SJCRH30 (cell line): ENCODE data around the gene LY6G6C. TPM values are rescaled to one million over a fixed set of nuclear protein-coding genes. Genes with fewer than 3 reads are reported as not detected.
A peak's percentile ranks its signal among the peaks of the same experiment; 100 is the strongest.

Experiments used
- DNase-seq, 2 experiments: peaks; one replicate each; pipeline ENCODE4 v3.0.0-alpha.2; 2015 to 2020
- H3K27ac ChIP-seq: fragments of 250-450 bp; sonication (Bioruptor Pico); 2 replicates; pipeline ENCODE4 v1.5.1; 2020; ENCODE audit warnings: mild to moderate bottlenecking, moderate library complexity
- H3K27me3 ChIP-seq: fragments of 250-450 bp; sonication (Bioruptor Pico); 2 replicates; pipeline ENCODE4 v1.5.1; 2020; ENCODE audit warnings: mild to moderate bottlenecking, moderate library complexity
- H3K36me3 ChIP-seq: fragments of 250-450 bp; sonication (Bioruptor Pico); 2 replicates; pipeline ENCODE4 v1.5.1; 2020; ENCODE audit warnings: mild to moderate bottlenecking, moderate library complexity
- H3K4me1 ChIP-seq: fragments of 250-450 bp; sonication (Bioruptor Pico); 2 replicates; pipeline ENCODE4 v1.5.1; 2020; ENCODE audit warnings: mild to moderate bottlenecking, moderate library complexity
- H3K4me3 ChIP-seq: fragments of 250-450 bp; sonication (Bioruptor Pico); 2 replicates; pipeline ENCODE4 v1.5.1; 2020; ENCODE audit warnings: mild to moderate bottlenecking, moderate library complexity
- H3K9me3 ChIP-seq: fragments of 250-450 bp; sonication (Bioruptor Pico); replicated peaks from 2 replicates; pipeline ENCODE4 v1.5.1; 2020; ENCODE audit warnings: mild to moderate bottlenecking, moderate library complexity
- total RNA-seq: library from RNA; depleted of rRNA; stranded (reverse); fragments of >200 nt; shearing (Covaris generic); gene quantifications from 2 replicates; pipeline ENCODE4 v1.2.3, GENCODE V29; 2014

Gene LY6G6C
- total RNA-seq, 1 experiment from 2014 or later: not detected

- Histone ChIP-seq H3K36me3 (peaks cover 2% of the 10 kb centered on the region; the same call in 1 of the 2 replicates), H3K9me3 (no peaks in the 10 kb centered on the region), H3K4me3 (no peak overlapping the region), H3K4me1 (0 out of 2 replicates have a peak, but pooled peaks cover 4% of the 10 kb centered on the region), H3K27me3 (no peaks in the 10 kb centered on the region), H3K27ac (no peak overlapping the region)
- no peak for DNase-seq
These were observed 4.2 kb upstream of the LY6G6C start for GRCh38 chr6:31725502-31726350.

- Histone ChIP-seq H3K4me1 (0 out of 2 replicates have a peak, but pooled peaks cover 4% of the 10 kb centered on the region), H3K4me3 (no peak overlapping the region), H3K36me3 (no peaks in the 10 kb centered on the region), H3K27me3 (no peaks in the 10 kb centered on the region), H3K9me3 (no peaks in the 10 kb centered on the region), H3K27ac (no peak overlapping the region)
- no peak for DNase-seq
These were observed 2.6 kb upstream of the LY6G6C start for GRCh38 chr6:31723980-31724691.

GRCh38 chr6:31723245-31723979, 1.9 kb upstream of the LY6G6C start, which contains the start of gene MPIG6B:
TSS of gene MPIG6B (plus strand) at chr6:31723373. CDS start at chr6:31723384, 11 bp downstream.
- Histone ChIP-seq H3K9me3 (no peaks in the 10 kb centered on the region), H3K27me3 (no peaks in the 10 kb centered on the region), H3K4me1 (no peaks in the 10 kb centered on the region), H3K36me3 (no peaks in the 10 kb centered on the region), H3K4me3 (no peak within 1 kb of the TSS), H3K27ac (no peak within 1 kb of the TSS)
- DNase-seq: peak; percentile 71 to 73

- H3K9me3 ChIP-seq: no peaks in the 10 kb centered on the region
- H3K4me1 ChIP-seq: no peaks in the 10 kb centered on the region
- H3K4me3 ChIP-seq: no peak overlapping the region
- no peaks in the 10 kb centered on the region for H3K27me3 ChIP-seq
- no peak for DNase-seq
- H3K27ac ChIP-seq: no peak overlapping the region
- no peaks in the 10 kb centered on the region for H3K36me3 ChIP-seq
These were observed 627 bp upstream of the LY6G6C start for GRCh38 chr6:31722173-31722572.

DNA sequence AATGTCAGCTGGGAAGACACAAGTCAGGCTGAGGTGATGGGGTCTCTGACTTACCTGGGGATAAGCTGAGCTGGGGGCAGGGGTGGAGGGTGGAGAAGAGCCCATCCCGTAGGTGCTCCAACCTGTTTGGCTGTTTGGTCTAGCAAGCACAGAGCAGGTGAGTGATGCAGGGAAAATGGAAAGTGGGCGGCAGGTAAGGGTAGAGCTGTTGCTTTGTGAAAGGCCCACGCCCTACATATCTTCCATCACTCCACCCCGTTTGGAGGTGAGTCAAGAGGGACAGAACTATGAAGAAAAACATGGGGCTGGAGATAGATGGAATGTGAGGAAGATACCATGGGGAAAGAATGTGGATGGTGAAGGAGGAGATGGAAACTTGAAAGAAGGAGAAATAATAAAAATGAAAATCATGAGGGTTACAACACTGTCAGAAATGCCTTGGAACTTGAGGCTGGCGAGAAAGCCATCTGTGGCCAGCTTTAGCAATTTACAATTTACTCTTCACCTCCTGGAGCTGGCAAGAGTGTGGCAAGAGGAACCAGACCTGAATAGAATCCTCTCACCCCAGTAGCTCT, 1.3 kb downstream of the LY6G6C start:
- H3K9me3 ChIP-seq: no peaks in the 10 kb centered on the region

GRCh38 chr6:31719001-31719400, 2.5 kb downstream of the LY6G6C start:
- H3K4me1 ChIP-seq: no peaks in the 10 kb centered on the region
- no peak overlapping the region for H3K4me3 ChIP-seq
- DNase-seq: no peak
- no peak overlapping the region for H3K27ac ChIP-seq
- no peaks in the 10 kb centered on the region for H3K36me3 ChIP-seq
- H3K9me3 ChIP-seq: no peaks in the 10 kb centered on the region
- H3K27me3 ChIP-seq: peaks cover 6% of the 10 kb centered on the region

More for the DNA sequence above, 1.3 kb downstream of the LY6G6C start:
- H3K4me1 ChIP-seq: no peaks in the 10 kb centered on the region
- no peak overlapping the region for H3K4me3 ChIP-seq
- no peak for DNase-seq
- no peaks in the 10 kb centered on the region for H3K36me3 ChIP-seq
- no peak overlapping the region for H3K27ac ChIP-seq
- peaks cover 3% of the 10 kb centered on the region for H3K27me3 ChIP-seq

GRCh38 chr6:31718265-31718664, 3.3 kb downstream of the LY6G6C start:
- Histone ChIP-seq H3K4me1 (no peaks in the 10 kb centered on the region), H3K9me3 (no peaks in the 10 kb centered on the region), H3K27me3 (peaks cover 6% of the 10 kb centered on the region), H3K4me3 (no peak overlapping the region), H3K36me3 (no peaks in the 10 kb centered on the region), H3K27ac (no peak overlapping the region)
- no peak for DNase-seq

GRCh38 chr6:31717499-31718222, 3.9 kb downstream of the LY6G6C start:
- no peak for DNase-seq

GRCh38 chr6:31715022-31715958, 6.3 kb downstream of the LY6G6C start, which contains the start of gene LY6G6D:
TSS of gene LY6G6D (plus strand) at chr6:31715348. CDS start at chr6:31715356, 8 bp downstream.
- Histone ChIP-seq H3K4me3 (no peak within 1 kb of the TSS), H3K27ac (no peak within 1 kb of the TSS), H3K9me3 (no peaks in the 10 kb centered on the region), H3K4me1 (no peaks in the 10 kb centered on the region), H3K36me3 (no peaks in the 10 kb centered on the region), H3K27me3 (peaks cover 19% of the 10 kb centered on the region)
- no peak for DNase-seq

More at GRCh38 chr6:31717499-31718222, 3.9 kb downstream of the LY6G6C start:
- Histone ChIP-seq H3K36me3 (no peaks in the 10 kb centered on the region), H3K4me1 (no peaks in the 10 kb centered on the region), H3K27ac (no peak overlapping the region), H3K27me3 (peaks cover 8% of the 10 kb centered on the region), H3K4me3 (no peak overlapping the region), H3K9me3 (no peaks in the 10 kb centered on the region)

DNA sequence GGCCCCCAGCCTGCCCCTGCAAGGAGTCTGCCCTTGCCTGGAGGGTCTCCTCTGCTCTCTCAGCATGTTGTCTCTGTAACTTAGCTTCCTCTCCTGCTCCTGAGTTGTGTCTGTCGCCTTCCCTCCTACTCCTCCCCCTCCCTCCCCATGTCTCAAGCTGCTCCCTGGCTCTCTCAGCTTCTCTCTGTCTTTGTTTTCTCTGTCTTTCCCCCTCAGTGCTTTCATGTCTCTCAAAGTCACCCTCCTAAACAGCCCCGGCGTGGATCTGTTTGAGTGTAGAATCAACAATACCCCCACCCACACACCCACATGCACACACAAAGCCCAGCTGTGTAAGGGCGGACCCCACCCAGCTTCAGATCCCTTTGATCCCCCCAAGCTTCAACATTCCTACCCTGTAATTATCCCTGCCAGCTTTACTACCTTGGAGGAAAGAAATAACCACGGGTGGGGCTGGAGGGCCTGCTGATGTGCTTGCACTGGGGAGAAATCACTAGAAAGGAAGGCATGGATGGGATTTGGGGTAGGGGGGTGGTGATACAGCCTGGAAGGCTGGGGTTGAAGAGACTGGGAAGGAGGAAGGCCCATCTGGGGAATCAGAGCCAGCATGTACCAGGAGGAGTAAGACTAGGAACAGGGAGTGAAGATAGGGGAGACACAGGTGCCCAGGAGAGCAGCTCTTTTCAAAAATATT, 7.4 kb downstream of the LY6G6C start:
- DNase-seq: no peak

GRCh38 chr6:31713465-31713864, 8.1 kb downstream of the LY6G6C start:
- no peak for DNase-seq
- Histone ChIP-seq H3K27me3 (peaks cover 19% of the 10 kb centered on the region), H3K4me3 (no peak overlapping the region)

More for the DNA sequence above, 7.4 kb downstream of the LY6G6C start:
- Histone ChIP-seq H3K9me3 (no peaks in the 10 kb centered on the region), H3K4me3 (no peak overlapping the region), H3K4me1 (no peaks in the 10 kb centered on the region), H3K36me3 (no peaks in the 10 kb centered on the region), H3K27me3 (peaks cover 19% of the 10 kb centered on the region), H3K27ac (no peak overlapping the region)

GRCh38 chr6:31712296-31712695, 9.2 kb downstream of the LY6G6C start:
- DNase-seq: no peak
- Histone ChIP-seq H3K9me3 (no peaks in the 10 kb centered on the region), H3K27me3 (peaks cover 19% of the 10 kb centered on the region), H3K27ac (no peak overlapping the region), H3K4me1 (no peaks in the 10 kb centered on the region), H3K36me3 (no peaks in the 10 kb centered on the region), H3K4me3 (no peak overlapping the region)

More at GRCh38 chr6:31713465-31713864, 8.1 kb downstream of the LY6G6C start:
- Histone ChIP-seq H3K27ac (no peak overlapping the region), H3K4me1 (no peaks in the 10 kb centered on the region), H3K9me3 (no peaks in the 10 kb centered on the region), H3K36me3 (no peaks in the 10 kb centered on the region)
